ENCODE measurements around the gene ITGAX. TPM values are rescaled to one million over a fixed set of nuclear protein-coding genes. Genes with fewer than 3 reads are reported as not detected.

ITGAX gene
- total RNA-seq, 1 experiment from 2014 or later: not detected

DNA sequence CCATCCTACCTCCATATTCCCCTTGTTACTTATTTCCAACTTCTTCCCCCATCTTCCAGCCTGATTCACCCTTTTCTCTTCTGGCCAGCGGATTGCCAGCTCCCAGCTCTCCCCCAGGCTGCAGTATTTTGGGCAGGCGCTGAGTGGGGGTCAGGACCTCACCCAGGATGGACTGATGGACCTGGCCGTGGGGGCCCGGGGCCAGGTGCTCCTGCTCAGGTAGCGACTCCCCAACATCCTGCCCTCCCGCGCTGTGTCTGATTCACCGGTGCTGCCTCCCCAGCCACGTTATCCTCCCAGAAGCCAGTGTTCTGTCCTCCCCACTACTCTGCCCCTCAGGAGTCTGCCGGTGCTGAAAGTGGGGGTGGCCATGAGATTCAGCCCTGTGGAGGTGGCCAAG, 57.8 kb downstream of the ITGAX start:
- Histone ChIP-seq H3K36me3 (ENCODE audit: insufficient read depth, low read length, poor library complexity, severe bottlenecking) (no peaks in the 10 kb centered on the region), H3K4me3 (ENCODE audit: low read depth, low read length, poor library complexity, severe bottlenecking) (no peak overlapping the region), H3K9me3 (ENCODE audit: low read depth, low read length, poor library complexity, severe bottlenecking) (no peaks in the 10 kb centered on the region), H3K27ac (ENCODE audit: low read depth, low read length, poor library complexity, severe bottlenecking) (no peak overlapping the region), H3K4me1 (ENCODE audit: insufficient read depth, low read length, poor library complexity, severe bottlenecking) (no peaks in the 10 kb centered on the region), H3K27me3 (replicated peaks; ENCODE audit: insufficient read depth, low read depth, low read length, poor library complexity) (no peaks in the 10 kb centered on the region)
- ChIA-PET CTCF (no interaction called here), POLR2A (ENCODE audit: low non-redundant PET) (no interaction called here)
- intact Hi-C loops (cut with micrococcal nuclease; ENCODE audit: unreplicated experiment): no loop called here
- DNase-seq (ENCODE audit: low spot score): no peak
- BruUV-seq (replicated peaks): no TSS peak
- no peak for TF ChIP-seq EZH2 (IDR thresholded peaks at IDR 0.05; ENCODE audit: borderline replicate concordance, low read depth, low read length, poor library complexity, severe bottlenecking)
- TF ChIP-seq, protein P1, sequence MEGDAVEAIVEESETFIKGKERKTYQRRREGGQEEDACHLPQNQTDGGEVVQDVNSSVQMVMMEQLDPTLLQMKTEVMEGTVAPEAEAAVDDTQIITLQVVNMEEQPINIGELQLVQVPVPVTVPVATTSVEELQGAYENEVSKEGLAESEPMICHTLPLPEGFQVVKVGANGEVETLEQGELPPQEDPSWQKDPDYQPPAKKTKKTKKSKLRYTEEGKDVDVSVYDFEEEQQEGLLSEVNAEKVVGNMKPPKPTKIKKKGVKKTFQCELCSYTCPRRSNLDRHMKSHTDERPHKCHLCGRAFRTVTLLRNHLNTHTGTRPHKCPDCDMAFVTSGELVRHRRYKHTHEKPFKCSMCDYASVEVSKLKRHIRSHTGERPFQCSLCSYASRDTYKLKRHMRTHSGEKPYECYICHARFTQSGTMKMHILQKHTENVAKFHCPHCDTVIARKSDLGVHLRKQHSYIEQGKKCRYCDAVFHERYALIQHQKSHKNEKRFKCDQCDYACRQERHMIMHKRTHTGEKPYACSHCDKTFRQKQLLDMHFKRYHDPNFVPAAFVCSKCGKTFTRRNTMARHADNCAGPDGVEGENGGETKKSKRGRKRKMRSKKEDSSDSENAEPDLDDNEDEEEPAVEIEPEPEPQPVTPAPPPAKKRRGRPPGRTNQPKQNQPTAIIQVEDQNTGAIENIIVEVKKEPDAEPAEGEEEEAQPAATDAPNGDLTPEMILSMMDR (conservative IDR thresholded peaks at IDR 0.05; ENCODE audit: low read depth, low read length): no peak

DNA sequence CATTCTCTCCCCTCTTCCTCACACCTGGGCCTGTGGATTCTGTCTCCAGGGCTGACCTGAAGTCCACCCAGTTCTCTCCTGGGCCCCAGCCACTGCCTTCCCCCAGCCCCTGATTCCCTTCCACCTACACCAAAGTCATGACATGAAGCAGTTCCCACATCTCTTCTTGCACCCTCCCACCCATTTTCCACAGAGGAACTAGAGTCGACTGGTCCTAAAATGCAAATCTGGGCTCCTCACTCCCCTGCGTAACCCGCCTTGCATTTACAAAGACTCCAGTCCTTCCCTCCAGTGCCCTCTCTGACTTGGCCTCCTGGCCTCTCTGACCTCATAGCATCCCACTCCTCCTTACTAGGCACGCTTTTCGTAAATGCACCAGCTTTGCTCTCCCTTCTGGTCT, 58.4 kb downstream of the ITGAX start:
- ChIA-PET CTCF (no interaction called here), POLR2A (ENCODE audit: low non-redundant PET) (no interaction called here)
- no peaks in the 10 kb centered on the region for H3K27me3 ChIP-seq (replicated peaks; ENCODE audit: insufficient read depth, low read depth, low read length, poor library complexity)
- no peak for DNase-seq (ENCODE audit: low spot score)
- no peaks in the 10 kb centered on the region for H3K36me3 ChIP-seq (ENCODE audit: insufficient read depth, low read length, poor library complexity, severe bottlenecking)
- TF ChIP-seq, protein P1 (conservative IDR thresholded peaks at IDR 0.05; ENCODE audit: low read depth, low read length): no peak
- TF ChIP-seq EZH2 (IDR thresholded peaks at IDR 0.05; ENCODE audit: borderline replicate concordance, low read depth, low read length, poor library complexity, severe bottlenecking): no peak
- H3K4me1 ChIP-seq (ENCODE audit: insufficient read depth, low read length, poor library complexity, severe bottlenecking): no peaks in the 10 kb centered on the region
- H3K27ac ChIP-seq (ENCODE audit: low read depth, low read length, poor library complexity, severe bottlenecking): no peak overlapping the region
- no TSS peak for BruUV-seq (replicated peaks)
- intact Hi-C loops (cut with micrococcal nuclease; ENCODE audit: unreplicated experiment): no loop called here
- no peaks in the 10 kb centered on the region for H3K9me3 ChIP-seq (ENCODE audit: low read depth, low read length, poor library complexity, severe bottlenecking)
- H3K4me3 ChIP-seq (ENCODE audit: low read depth, low read length, poor library complexity, severe bottlenecking): no peak overlapping the region

DNA sequence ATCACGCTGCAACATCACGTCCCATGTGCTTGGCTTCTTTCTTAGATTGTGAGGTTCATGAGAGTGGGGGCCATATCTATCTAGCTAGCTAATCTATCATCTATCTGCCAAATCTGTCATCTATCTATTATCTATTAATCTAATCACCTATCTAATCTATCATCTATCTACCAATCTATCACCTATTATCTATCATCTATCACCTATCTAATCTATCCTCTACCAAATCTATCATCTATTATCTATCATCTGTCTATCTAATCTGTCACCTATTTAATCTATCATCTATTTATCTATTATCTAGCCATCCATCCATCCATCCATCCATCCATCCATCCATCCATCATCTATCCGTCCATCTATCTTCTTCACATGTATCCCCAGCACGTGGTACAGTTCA, 59.0 kb downstream of the ITGAX start:
- Histone ChIP-seq H3K36me3 (ENCODE audit: insufficient read depth, low read length, poor library complexity, severe bottlenecking) (no peaks in the 10 kb centered on the region), H3K4me1 (ENCODE audit: insufficient read depth, low read length, poor library complexity, severe bottlenecking) (no peaks in the 10 kb centered on the region), H3K27ac (ENCODE audit: low read depth, low read length, poor library complexity, severe bottlenecking) (no peak overlapping the region), H3K9me3 (ENCODE audit: low read depth, low read length, poor library complexity, severe bottlenecking) (no peaks in the 10 kb centered on the region), H3K27me3 (replicated peaks; ENCODE audit: insufficient read depth, low read depth, low read length, poor library complexity) (no peaks in the 10 kb centered on the region), H3K4me3 (ENCODE audit: low read depth, low read length, poor library complexity, severe bottlenecking) (no peak overlapping the region)
- no peak for TF ChIP-seq EZH2 (IDR thresholded peaks at IDR 0.05; ENCODE audit: borderline replicate concordance, low read depth, low read length, poor library complexity, severe bottlenecking)
- TF ChIP-seq, protein P1 (conservative IDR thresholded peaks at IDR 0.05; ENCODE audit: low read depth, low read length): no peak
- ChIA-PET POLR2A (ENCODE audit: low non-redundant PET) (no interaction called here), CTCF (no interaction called here)
- BruUV-seq (replicated peaks): no TSS peak
- no peak for DNase-seq (ENCODE audit: low spot score)
- intact Hi-C loops (cut with micrococcal nuclease; ENCODE audit: unreplicated experiment): no loop called here

All from A673 (cell line).